ENCODE results near the gene HDAC11.

Gene HDAC11

DNA sequence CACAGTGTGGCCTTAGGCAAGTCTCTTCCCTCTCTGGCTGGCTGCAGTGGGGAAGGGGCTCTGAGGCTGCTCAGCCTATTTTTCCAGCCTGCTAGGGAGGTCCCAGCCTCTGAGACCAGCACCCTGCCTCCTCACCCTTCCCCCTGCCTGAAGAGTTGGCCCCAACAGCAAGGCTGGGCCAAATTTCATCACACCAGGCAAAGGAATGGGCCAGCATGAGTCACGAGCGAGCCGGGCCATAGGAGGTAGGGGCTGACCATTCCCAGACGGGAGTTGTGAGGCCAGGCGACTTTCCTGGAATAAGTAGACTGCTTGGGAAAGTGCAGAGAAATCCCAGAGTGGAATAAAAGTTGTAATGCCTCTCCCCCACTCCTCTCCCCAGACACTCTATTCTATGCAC, 63.1 kb downstream of the HDAC11 start:
- peak; percentile 93 for DNase-seq (ENCODE audit: low spot score)

DNA sequence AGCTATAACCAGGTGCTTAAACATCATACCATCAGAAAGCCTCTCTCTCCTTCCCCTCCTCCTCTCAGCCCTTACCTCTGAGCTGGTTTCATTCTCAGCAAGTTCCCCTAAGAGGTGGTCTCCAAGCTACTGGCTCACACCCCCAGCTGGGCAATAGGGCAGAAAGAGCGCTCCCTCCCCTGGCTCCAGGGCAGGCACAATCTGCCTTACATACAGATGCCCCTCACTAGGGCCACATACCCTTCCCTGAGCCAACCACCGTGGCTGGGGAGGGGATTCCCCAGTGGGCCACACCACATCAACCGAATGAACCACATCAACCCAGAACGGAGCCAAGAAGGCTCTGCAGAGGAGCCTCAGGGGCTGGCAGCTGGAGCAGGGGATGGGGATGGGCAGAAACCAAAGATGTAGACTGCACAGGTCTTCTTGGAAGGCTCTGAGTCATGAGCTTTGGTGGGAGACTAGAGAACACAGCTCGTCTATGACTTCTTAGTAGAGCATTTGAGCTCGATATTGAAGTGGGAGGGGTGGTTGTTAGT, 64.3 kb downstream of the HDAC11 start:
- peak; percentile 83 for DNase-seq (ENCODE audit: low spot score)

DNA sequence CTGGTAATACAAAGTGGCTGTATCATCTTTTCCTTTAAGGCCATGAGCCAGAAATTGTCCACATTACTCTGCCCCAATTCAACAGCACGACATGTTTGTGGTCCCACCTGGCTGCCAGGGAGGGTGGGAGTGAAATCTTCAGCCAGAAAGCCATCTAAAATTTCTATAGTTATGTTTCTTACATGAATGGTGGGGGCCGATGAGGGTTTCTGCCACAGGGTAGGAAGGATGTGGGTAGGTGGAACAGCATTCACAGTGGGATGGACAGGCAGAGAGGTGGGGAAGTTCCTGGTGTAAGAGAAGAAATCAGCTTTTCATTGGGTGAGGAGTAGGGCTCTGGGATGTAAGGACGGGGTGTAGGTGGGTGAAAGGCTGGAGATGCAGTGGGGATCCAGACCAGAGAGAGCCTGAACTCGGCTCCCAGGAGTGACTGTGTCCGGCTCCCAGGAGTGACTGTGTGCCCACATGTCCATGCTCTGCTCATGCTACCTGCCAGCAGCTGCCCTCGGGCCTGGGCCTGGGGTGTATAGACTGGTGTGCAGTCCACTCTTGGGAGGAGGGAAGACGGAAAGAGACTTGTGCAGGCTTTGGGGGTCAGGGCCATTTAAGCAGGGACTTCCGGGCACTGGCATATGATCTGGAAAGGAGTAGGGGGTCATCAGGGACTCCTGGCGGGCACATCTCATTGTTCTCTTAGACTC, 65.0 kb downstream of the HDAC11 start:
- no peak for DNase-seq (ENCODE audit: low spot score)

DNA sequence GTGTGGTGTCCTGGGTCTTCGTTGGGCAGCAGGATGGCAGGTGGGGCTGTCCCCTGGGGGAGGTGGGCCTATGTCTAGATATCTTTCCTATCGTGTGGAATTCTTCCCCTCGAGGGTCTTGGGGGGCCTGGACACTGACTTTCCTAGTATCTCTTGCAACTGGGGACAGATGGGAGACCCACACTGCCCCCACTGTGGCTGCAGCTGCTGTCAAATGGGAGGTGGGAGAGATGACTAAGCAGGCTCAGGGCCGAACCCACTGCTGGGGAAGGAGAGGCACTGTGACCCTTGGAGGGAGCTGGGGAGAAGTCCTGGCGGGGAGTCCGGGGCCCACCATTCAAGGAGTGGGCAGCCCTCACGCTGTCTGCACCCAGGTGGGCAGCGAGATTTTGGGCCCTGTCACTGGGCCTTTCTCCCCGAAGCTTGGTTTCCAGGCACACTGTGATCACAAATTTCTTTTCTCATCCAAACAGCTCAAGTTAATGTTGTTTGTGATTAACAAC, 65.9 kb downstream of the HDAC11 start:
- no peak for DNase-seq (ENCODE audit: low spot score)

DNA sequence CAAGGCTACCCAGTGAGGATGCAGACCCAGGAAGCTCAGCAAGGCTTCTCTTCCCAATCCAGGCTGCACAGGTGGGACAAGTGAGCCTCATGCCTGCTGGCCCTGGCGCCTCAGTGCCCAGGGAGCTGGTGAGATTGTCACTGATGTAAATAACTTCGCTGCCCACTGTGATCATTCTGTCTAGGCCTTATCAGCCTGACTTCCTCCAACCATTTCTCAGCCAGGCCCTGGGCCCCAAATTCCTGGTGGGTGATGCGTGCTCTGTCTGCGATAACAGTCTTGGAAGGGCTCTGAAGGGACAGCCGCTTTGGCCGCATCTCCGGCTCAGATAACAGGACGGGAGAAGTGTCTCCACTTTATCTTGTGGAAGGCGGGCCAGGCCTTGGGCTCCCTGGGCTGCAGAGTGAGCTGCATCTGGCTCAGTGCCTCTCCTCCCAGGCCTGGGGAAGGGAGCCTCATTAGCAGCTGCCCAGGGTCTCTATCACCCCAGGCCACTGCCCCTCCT, 66.6 kb downstream of the HDAC11 start:
- DNase-seq (ENCODE audit: low spot score), result no peak

DNA sequence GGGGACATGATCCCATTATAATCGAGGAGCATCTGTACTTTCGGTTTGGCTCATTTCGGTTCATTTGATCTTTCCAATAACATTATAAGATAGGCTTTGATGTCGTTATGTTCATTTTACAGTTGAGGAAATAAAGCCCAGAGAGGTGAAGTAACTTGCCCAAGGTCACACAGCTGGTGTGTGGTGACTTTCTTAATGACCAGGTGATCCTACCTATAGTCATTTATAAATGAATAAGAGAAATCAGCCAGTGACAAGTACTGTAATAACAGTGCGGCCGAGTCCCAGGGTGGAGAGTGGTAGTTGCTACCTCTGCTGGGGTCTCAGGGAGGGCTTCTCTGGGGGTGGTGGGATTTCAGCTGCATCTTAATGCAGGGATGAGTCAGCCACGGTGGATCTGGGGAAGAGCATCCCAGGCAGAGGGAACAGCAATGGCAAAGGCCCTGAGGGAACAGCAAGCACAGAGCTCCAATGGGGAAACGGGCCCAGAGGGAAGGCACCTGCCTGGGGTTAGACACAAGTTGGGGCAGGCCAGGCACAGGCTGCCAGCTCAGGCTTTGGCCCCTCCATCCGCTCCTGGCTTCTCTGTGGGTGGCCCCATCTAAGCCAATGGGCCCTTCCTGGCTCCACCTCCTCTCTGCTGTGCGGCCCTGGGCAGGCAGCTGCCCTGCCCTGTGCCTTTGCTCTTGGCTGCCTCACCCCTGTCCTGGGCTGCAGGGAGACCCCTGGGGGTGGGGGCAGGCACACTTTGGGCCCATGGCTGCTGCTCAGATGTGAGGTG, 67.7 kb downstream of the HDAC11 start:
- DNase-seq (ENCODE audit: low spot score), result no peak

DNA sequence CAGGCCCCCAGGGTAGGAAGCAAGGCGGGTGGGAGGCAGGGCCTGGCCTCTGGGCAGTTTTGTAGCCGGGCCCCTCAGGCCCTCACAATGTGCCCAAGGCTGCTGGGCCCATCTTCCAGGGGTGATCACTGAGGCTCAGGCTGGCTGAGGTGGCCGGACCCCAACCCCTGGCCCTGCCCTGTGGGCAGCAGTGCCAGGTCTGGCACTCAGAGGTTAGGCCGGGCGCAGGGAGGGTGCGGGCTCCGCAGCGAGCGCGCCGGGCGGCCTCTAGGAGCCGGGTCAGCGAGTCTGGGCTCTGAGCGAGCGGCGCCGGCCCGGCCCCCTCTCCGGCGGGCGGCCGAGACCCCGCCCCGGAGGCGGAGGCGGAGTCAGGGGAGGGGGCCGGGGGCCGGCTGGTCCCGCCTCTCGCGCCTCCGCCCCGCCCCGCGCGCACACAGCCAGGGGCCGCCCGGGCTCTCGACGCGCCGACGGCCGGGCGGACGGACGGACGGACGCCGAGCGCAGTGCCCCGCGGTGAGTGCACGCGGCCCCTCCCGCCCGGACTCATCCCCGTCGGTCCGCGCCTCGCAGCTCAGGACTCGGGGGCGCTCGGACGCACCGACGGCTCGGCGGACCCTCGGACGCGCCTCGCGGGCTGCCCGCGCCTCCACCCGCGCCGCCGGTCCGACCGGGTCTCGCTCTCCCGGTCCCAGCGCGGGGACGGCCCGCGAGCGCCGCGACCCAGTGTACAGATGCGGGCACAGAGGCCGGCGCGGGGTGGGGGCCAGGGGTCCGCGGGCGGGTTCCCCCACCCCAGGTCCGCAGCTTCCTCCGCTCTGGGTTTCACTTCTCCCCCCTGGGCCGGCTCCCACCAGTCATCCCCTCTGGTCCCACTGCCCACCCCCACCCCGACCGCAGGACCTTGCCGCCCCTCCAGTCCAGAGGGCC, 68.9 kb downstream of the HDAC11 start, which contains the start of gene FBLN2:
Gene FBLN2, plus strand, starts transcription at position 430 of the 927 bp plus-strand sequence. CDS start 21,231 bp downstream, outside the sequence.
- DNase-seq (ENCODE audit: low spot score), result peak; percentile 97

DNA sequence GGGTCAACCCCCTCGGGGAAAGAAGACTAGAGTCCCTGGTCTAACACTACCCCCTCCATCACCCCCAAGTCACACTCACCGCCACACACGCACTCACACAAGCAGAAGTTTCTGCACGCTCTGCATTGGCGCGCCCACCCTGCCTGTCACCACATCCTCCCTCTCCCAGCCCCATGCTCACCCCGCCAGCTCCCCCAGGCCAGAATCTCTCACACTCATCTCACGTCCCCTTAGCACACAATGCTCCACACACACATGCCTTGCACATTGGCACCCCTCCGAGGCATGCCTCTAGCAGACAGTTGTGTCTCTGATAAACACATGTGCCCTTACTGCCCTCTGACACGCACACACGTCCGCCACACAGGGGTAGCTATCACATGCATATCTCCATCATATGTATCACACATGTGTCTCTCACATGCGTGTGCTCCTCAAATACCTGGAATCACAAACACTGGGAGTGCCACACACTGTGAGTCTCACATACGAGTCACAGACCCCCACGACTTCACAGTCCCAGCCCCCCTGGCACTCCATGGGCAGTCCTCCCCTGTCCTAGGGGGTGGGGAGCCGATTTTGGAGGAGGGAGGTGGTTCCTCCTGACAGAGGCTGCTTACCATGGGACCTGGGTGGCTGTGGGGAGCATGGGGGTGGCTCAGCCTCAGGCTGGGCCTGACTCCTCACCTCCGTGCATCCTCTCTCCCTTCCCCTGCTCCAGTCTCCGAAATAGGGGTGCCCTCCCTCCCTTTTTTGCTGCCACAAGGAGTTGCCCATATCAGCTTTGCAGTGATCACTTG, 69.7 kb downstream of the HDAC11 start:
- no peak for DNase-seq (ENCODE audit: low spot score)

DNA sequence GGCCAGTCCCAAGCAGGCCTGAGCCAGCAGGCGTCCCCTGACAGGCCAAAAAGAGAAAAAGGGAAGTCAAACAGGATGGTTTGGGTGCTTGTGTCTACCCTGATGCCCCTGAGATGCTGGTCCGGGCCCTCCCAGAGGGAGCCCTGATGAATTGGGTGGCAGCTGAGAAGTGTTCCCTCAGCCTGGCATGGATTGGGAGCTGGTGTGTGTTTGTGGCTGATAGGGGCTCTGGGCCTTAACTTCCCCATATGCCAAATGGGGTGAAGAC, 70.3 kb downstream of the HDAC11 start:
- no peak for DNase-seq (ENCODE audit: low spot score)

DNA sequence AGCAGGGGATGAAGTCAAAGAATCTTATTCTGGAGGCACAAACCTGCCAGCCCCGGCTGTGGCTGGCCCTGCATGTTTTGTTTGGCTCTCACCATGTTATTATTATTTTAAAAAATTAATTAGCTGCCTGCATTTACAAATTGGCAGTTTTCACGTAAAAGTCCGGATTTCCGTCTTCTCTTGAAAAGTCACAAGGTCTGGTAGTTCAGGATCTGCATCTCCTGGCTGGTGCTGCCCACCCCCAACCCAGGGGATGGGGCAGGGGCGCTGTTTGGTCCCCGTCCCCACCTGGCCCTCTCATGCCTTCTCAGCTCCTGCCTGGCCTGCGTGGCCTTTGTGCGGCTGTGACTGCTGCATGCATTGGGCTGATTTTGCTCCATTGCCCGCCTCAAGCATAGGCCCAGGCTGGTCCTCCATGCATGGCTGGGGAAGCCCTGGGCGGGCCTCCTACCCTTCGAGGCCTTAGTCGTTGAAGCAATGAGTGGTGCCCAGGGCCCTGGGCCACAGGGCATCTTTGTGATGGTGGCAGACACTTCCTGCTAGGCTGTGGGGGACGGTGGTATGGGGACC, 70.8 kb downstream of the HDAC11 start:
- DNase-seq (ENCODE audit: low spot score), result no peak

DNA sequence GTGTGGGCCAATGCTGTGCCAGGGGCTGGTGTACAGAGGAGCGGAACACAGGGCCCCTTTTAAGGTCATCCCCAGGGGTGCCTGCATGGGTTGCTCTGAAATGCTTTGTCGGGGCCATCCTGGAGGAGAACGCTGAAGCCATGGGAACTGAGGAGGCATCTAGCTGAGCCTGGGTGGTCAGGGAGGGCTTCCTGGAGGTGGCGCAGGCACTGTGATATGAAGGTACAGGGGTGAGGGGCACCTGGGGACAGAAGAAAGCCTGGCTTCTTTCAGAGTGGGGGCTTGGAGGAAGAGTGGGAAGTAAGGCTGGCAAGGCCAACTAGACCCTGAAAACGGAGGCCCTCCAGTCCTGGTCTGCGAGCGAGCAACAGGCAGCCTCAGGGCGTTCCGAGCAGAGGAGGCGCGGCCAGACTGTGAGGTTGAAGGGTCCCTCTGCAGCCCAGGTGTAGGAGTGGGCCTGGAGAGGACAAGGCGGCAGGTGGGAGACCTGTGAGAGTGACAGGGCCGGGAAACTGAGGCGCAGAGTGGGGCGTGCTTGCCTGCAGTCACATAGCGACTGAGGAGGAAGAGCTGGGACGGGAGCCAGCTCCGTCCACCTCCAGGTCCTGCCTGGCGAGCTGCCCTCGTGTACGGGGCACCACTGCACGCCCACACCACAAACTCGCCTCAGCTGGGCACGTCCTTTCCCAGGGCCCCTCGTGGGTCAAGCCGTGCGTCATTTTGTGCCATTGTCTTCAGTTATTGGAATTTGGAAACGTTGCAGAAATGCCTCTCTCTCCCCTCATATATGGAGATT, 72.9 kb downstream of the HDAC11 start:
- DNase-seq (ENCODE audit: low spot score), result no peak

DNA sequence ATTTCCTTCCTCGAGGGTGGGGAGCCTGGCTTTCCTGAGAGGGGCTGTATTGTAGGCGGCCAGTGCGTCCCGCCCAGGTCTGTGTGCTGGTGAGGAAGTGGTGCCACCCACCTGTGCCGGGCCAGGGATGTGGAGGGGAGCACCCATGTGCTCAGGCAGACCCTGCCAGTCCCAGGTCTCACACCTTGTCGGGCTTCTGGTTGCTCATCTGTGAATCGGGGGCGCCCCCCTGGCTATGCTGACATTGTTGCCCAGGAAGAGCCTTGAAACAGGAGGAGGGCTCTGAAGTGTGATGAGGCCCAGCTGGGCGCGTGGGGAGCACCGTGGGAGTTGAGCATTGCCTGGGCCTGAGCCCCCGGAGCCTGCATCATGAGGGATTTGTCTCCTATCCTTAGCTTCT, 73.6 kb downstream of the HDAC11 start:
- DNase-seq (ENCODE audit: low spot score), result no peak

DNA sequence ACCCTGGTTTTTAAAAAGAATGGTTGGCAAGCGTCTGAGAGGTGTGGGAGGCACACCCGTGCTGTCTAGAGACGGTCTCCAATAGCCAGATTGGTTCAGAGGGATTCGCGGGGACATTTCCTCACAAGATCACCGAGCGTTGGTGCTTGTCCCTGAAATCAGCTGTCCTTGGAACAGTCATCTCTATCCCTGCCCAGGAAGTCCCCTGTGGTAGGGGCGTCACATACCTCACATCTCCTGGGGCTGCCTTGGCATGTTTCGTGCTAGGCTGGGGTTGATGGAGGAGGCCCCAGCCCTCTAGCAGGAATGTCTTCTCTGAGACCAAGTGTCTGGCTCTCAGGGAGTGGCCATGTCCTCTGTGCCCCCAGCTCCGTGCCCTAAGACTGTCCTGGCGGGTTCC, 75.6 kb downstream of the HDAC11 start:
- no peak for DNase-seq (ENCODE audit: low spot score)
